ENCODE data around the gene HMG20A.

HMG20A gene

DNA sequence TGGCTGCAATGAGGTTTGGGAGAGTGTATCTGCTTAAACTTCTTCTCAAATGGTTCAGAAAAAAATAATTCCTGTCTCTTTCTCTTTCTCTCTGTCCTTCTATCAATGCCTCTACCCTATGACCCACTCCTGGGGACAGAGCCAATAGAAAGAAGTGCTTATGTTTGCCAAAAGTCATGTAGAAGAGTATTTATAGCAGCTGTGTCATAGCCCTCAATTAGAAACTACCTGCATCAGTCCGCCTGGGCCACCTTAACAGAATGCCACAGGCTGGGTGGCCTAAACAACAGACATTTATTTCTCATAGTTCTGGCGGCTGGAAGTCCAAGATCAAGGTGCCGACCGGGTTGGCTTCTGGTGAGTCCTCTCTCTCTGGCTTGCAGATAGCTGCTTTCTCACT, 92.5 kb downstream of the HMG20A start:
- no peak for DNase-seq (ENCODE audit: low read depth)
- no peak overlapping the region for H3K4me3 ChIP-seq (ENCODE audit: low read depth, low read length)
- TF ChIP-seq, protein P1, sequence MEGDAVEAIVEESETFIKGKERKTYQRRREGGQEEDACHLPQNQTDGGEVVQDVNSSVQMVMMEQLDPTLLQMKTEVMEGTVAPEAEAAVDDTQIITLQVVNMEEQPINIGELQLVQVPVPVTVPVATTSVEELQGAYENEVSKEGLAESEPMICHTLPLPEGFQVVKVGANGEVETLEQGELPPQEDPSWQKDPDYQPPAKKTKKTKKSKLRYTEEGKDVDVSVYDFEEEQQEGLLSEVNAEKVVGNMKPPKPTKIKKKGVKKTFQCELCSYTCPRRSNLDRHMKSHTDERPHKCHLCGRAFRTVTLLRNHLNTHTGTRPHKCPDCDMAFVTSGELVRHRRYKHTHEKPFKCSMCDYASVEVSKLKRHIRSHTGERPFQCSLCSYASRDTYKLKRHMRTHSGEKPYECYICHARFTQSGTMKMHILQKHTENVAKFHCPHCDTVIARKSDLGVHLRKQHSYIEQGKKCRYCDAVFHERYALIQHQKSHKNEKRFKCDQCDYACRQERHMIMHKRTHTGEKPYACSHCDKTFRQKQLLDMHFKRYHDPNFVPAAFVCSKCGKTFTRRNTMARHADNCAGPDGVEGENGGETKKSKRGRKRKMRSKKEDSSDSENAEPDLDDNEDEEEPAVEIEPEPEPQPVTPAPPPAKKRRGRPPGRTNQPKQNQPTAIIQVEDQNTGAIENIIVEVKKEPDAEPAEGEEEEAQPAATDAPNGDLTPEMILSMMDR (IDR thresholded peaks at IDR 0.05; ENCODE audit: insufficient read depth, low read depth, low read length, missing control alignments), result no peak

GRCh38 chr15:77514641-77515402, 94.1 kb downstream of the HMG20A start:
- no peak for DNase-seq (ENCODE audit: low read depth)
- no peak overlapping the region for H3K4me3 ChIP-seq (ENCODE audit: low read depth, low read length)
- TF ChIP-seq, protein P1 (IDR thresholded peaks at IDR 0.05; ENCODE audit: insufficient read depth, low read depth, low read length, missing control alignments), result no peak

GRCh38 chr15:77515613-77516012, 94.9 kb downstream of the HMG20A start:
- H3K4me3 ChIP-seq (ENCODE audit: low read depth, low read length), result no peak overlapping the region
- no peak for DNase-seq (ENCODE audit: low read depth)
- TF ChIP-seq, protein P1 (IDR thresholded peaks at IDR 0.05; ENCODE audit: insufficient read depth, low read depth, low read length, missing control alignments), result no peak

DNA sequence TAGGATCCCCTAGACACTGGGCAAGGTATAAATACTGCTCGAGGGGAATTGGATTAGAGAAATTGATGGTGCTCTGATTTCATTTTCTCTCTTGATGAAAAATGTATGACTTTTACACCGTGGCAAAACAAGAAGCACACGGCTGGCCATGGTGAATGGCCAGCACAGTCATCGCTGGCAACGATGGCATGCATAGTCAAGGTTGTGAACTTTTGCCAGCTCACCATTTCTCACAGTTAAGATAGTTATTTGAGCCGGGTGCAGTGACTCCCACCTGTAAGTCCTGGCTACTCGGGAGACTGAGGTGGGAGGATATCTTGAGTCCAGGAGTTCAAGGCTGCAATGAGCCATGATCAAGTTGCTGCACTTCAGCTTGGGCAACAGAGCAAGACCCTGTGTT, 95.4 kb downstream of the HMG20A start:
- TF ChIP-seq, protein P1 (IDR thresholded peaks at IDR 0.05; ENCODE audit: insufficient read depth, low read depth, low read length, missing control alignments), result no peak
- H3K4me3 ChIP-seq (ENCODE audit: low read depth, low read length), result no peak overlapping the region
- DNase-seq (ENCODE audit: low read depth), result no peak

DNA sequence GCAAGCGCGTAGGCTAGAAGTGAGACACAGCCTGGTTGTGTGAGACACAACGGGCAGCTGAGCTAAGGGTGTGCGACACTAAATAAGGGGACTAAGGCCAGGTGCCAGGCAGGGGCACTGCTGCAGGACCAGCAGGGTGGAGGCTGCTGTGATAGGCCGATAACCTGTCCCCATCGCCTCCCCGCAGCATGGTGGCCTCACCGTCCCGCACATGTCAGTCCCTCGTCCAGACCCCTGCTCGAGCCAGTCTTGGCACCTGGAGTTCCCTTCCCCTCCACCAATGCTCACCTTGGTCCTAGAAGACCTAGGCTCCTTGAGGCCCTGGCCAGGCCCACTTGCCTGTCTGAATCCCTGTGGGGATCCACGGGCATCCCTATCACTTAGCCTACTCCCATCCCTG, 96.1 kb downstream of the HMG20A start:
- no peak for DNase-seq (ENCODE audit: low read depth)
- H3K4me3 ChIP-seq (ENCODE audit: low read depth, low read length), result no peak overlapping the region
- TF ChIP-seq, protein P1 (IDR thresholded peaks at IDR 0.05; ENCODE audit: insufficient read depth, low read depth, low read length, missing control alignments), result no peak

- DNase-seq (ENCODE audit: low read depth), result no peak
- TF ChIP-seq, protein P1 (IDR thresholded peaks at IDR 0.05; ENCODE audit: insufficient read depth, low read depth, low read length, missing control alignments), result no peak
- no peak overlapping the region for H3K4me3 ChIP-seq (ENCODE audit: low read depth, low read length)
These were observed 96.9 kb downstream of the HMG20A start for GRCh38 chr15:77517579-77517978.

DNA sequence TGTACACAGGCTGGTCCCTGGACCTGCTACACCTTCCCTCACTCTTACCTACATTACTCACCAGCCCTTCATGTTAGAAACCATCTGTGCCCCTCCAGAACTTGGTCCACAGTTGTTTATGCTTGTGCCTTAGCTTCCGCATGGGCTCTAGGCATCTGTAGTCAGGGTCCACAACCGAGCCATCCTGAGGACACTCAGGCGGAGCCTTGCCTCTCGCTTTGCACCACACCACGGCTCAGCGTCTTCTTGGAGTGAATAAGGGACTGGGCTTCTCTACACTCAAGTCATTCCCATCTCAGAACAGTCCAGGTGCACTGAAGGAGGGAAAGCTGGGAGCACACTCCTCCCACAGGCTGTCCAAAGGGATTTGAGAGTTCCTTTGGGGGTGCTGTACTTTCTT, 97.8 kb downstream of the HMG20A start:
- H3K4me3 ChIP-seq (ENCODE audit: low read depth, low read length), result no peak overlapping the region
- DNase-seq (ENCODE audit: low read depth), result no peak
- TF ChIP-seq, protein P1 (IDR thresholded peaks at IDR 0.05; ENCODE audit: insufficient read depth, low read depth, low read length, missing control alignments), result no peak
